ENCODE measurements around the gene TSPAN5.

The TSPAN5 gene

DNA sequence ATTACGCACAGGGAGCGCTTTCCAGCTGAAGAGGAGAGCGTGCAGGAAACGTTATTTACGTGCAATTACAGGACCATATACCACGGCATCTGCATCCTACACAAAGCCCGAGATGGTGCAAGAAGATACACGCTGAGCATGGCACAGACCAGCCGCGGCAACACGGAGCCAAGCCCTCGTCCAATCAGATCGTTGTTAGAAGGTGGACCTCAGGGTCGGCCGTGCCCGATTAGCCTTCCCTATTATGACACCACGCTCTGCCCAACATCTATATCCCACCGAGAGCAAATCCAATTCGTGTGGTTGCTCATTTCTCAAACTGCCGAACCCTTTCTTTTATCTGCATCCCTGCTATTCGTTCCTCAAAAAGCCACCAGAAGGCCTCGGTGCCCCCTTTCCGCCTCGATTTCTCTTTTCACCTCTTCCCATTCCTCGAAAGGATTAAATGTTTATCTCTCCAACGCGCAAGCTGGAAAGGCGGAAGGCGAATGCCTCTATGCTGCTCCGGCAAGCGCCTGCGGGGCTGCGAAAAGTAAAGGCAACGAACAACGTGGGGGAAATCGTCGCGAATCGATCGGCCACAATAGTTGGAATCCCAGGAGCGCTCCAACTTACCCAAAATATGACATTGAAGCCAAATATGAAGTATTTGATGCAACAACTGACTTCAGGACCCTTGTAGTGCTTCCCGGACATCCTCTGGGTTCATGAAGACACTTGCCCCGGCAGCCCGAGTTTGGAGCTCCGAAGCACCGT lies 702 bp downstream of the TSPAN5 start:
- peak; percentile 65 for DNase-seq (ENCODE audit: low read depth)
- peak overlapping the region; percentile 74 for H3K4me3 ChIP-seq (ENCODE audit: low read length)
- TF ChIP-seq, protein P1, sequence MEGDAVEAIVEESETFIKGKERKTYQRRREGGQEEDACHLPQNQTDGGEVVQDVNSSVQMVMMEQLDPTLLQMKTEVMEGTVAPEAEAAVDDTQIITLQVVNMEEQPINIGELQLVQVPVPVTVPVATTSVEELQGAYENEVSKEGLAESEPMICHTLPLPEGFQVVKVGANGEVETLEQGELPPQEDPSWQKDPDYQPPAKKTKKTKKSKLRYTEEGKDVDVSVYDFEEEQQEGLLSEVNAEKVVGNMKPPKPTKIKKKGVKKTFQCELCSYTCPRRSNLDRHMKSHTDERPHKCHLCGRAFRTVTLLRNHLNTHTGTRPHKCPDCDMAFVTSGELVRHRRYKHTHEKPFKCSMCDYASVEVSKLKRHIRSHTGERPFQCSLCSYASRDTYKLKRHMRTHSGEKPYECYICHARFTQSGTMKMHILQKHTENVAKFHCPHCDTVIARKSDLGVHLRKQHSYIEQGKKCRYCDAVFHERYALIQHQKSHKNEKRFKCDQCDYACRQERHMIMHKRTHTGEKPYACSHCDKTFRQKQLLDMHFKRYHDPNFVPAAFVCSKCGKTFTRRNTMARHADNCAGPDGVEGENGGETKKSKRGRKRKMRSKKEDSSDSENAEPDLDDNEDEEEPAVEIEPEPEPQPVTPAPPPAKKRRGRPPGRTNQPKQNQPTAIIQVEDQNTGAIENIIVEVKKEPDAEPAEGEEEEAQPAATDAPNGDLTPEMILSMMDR (conservative IDR thresholded peaks at IDR 0.05; ENCODE audit: low read length) = no peak

DNA sequence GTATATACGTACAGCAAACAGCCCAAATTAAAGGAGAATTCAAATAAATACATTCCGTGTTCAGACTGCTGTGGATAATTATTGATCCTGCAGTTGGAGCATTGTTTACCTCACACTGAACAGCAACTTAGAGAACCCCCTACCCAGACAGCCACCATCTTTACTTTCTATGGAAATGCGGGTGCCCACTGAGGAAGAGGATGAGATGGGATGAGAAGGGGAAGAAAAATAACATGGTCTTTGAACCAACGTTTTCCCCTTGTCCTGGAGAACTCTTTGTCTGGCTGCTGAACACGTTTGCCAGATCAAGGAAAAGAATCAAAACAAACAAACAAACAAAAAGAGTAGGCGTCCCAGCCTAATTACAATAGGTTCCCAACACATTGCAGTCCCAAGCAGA lies 1.5 kb downstream of the TSPAN5 start:
- TF ChIP-seq, protein P1 (conservative IDR thresholded peaks at IDR 0.05; ENCODE audit: low read length) = no peak
- peak overlapping the region; percentile 74 for H3K4me3 ChIP-seq (ENCODE audit: low read length)
- DNase-seq (ENCODE audit: low read depth) = no peak

DNA sequence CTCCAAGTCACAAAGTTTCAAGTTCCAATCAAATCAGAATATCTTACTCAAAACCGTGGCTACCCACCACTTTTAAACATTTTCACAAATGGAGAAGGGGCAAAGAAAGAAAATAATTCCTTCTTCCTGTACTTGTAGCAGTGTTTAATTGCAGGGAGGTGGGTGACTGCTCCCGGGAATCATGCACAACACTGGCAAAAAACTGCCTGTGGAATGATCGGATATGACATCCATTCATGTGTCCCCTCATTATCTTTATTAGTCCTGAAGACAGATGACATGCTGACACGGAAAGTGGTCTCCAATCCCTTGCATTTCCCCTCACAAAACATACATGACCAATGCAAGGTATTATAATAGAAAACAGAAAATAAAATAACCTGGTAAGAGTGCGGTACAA lies 2.0 kb downstream of the TSPAN5 start:
- TF ChIP-seq, protein P1 (conservative IDR thresholded peaks at IDR 0.05; ENCODE audit: low read length) = no peak
- H3K4me3 ChIP-seq (ENCODE audit: low read length) = peak overlapping the region; percentile 74
- no peak for DNase-seq (ENCODE audit: low read depth)

DNA sequence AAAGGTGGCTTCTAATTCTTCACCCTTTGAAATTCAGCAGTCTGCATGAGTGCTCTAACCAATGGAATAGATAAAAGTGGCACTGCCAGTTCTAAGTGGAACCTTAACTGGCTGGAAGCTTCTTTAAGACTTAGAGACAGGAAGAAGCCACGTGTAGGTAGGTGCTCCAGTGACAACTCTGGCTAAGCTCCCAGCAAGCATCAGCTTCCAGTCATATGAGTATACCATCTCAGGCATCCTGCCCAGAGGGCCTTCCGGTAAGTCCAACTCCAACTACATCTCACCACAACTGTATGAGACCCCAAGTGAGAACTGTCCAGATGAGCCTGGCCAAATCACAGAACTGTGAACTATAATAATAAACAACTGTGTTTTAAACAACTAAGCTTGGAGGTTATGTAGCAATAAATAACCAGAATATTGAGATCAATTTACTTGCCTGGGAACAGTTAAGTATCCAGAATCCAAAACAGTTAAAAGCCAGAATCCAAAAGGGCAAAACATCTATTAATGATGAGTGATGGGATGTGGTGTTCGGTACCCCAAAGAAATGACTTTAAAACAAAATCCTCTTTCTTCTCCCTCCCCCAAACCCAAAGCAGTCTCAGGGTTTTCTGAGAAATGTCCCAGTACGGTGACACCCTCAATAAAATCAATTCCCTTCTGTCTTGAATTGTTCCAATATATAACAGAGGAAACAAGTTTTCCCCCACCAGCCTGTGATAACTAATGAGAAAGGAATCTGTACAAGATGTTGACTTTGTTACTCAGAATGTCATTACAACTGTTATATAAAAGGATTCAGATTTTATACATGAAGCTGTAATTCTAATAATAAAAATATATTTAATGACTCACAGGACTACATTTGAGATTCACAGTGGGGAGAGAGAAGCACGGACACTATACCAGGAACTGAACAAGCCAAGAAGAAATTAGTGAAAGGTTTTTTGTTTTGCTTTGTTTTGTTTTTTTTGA lies 4.2 kb downstream of the TSPAN5 start:
- H3K4me3 ChIP-seq (ENCODE audit: low read length) = peak overlapping the region; percentile 40
- peak; percentile 95 for DNase-seq (ENCODE audit: low read depth)
- TF ChIP-seq, protein P1 (conservative IDR thresholded peaks at IDR 0.05; ENCODE audit: low read length) = no peak

DNA sequence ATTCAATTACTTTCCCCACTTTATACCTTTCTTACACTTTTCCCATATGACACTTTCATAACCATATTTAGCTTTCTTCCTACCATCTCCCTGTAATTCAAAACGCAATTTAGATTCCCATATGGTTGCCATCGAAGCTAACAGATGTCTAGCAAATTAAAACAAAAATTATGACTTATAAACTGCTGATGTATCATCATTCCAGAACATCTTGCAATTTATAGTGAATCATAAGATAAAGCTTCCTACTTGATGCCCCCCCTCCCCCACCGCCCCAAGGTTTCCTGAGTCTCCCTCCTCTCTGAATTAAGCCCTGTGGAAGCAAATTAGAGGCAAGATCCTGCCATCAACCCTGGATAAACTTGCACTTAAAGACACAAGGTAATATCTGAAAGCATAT lies 5.4 kb downstream of the TSPAN5 start:
- DNase-seq (ENCODE audit: low read depth) = peak; percentile 80
- H3K4me3 ChIP-seq (ENCODE audit: low read length) = no peak overlapping the region
- TF ChIP-seq, protein P1 (conservative IDR thresholded peaks at IDR 0.05; ENCODE audit: low read length) = no peak

DNA sequence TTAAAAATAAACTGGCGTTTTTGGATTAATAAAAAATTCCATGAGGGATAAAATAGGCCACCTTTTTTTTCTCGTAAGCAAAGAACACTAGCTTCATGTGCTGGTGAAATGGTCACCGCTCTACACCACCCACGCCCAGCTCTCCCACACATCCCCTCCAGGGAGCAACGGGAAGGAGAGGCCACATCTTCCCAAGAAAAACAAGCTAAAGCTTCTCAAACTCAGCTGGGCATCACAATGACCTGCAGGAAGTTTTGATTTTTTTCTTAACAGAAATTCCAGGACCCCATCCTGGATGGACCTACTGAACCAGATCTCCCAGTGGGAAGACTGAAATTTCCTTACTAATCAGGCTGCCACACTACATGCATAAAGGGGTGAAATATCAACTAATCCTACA lies 9.8 kb downstream of the TSPAN5 start:
- no peak overlapping the region for H3K4me3 ChIP-seq (ENCODE audit: low read length)
- TF ChIP-seq, protein P1 (conservative IDR thresholded peaks at IDR 0.05; ENCODE audit: low read length) = no peak
- no peak for DNase-seq (ENCODE audit: low read depth)

Data from AG10803 (cell line).